Islet precursor cell (in vitro differentiated cells): ENCODE measurements around the gene AUH.
"Not testable (repeated sequence)": the region's sequence is repeated elsewhere in the genome, so short reads cannot be mapped to it uniquely, and the experiment has no call there.

Source experiments
- DNase-seq: peaks from one replicate; pipeline ENCODE4 v3.0.0-alpha.2; 2018

AUH gene

GRCh38 chr9:91378054-91378453, 16.3 kb upstream of the AUH start:
- DNase-seq = not testable (repeated sequence)

DNA sequence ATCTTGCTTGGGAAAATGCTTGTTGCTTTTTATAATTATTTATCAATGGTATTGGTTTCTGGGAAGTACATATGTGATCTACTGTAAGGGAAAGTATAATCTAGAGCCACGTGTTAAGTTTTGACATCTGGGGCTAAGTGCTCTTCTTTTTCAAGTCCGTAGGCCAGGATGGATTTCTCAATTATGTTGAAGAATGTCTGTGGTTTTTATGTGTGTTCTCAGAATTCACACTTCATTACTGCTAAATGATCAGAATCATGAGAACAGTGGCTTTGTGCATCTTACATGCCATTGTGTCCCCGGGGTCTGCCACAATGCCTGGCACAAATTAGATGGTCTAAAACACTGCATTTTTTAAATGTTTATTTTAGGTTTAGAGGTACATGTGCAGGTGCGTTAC, 14.5 kb upstream of the AUH start:
- no peak for DNase-seq

- DNase-seq = no peak
Observed at GRCh38 chr9:91374939-91375338, 13.2 kb upstream of the AUH start.

DNA sequence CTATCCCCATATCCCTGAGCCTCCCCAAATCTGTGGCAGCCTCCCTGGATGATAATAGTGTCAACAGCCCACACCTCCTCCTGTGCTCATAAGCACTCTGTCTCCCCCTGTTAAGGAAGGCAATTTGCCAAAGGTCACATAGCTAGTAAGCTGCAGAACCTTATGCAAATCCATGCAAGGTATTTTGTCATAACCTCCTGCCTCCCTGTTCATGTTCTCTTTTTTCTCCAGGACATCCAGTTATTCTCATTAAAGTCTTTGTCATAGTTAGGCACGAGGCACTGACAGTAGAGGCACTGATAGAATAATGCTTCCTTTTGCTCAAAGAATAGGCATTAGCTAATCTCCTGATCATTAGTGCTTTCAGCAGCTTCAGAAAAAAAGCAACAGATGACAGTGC, 10.2 kb upstream of the AUH start:
- no peak for DNase-seq

DNA sequence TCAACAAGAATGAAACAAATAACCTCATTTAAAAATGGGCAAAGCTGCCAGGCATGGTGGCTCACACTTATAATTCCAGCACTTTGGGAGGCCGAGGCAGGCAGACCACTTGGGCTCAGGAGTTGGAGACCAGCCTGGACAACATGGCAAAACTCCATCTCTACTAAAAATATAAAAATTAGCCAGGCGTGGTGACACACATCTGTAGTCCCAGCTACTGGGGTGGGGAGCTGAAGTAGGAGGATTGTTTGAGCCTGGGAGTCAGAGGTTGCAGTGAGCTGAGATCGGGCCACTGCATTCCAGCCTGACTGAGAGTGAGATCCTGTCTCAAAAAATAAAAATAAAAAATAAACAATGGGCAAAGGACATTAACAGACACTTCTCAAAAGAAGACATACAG, 8.3 kb upstream of the AUH start:
- DNase-seq = not testable (repeated sequence)

- DNase-seq = no peak
Observed at GRCh38 chr9:91364702-91365101, 3.0 kb upstream of the AUH start.

DNA sequence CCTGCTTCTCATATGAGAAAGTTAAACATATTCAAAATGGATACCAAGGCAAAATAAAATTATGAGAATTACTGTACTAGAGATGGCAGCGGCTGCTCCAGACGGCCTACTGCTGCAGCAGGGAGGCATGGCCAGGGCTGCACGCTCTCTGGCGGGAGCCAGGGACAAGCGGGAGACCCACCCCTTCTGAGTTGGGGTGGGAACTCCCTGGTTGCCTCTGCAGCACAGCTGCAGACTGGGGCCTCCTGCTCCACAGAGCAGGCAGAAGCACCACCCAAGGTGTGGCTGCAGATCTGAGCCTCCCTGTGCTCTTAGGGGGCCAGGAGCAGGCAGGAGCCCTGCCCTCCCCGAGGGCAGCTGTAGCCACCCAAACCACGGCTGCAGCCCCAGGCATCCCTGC, 2.3 kb upstream of the AUH start:
- DNase-seq = no peak

DNA sequence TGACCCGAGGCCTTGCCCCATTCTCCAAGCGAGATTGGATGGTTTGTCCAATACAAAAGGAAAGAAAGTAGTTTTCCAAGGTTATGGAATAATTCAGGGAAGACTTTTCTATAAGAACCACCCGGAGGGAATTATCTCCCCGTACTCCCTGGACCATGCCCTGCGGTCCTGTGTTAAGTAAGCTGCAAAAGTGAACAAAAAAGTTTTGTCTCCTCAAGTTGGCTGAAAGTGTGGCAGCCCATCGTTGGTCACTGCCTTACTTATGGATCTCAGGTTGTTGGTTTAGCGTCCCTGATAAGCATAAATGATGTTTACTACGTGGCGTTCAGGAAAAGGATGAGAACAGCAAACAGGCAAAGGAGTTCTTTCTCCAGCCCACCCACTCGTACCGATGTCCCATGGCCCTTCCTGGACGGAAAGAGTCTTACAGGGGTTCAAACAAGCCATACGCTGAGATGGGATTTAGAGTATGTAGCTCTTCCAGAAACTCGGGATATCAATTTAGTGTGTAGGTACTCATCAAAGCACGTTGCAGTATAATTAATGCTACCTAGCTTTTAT, 413 bp upstream of the AUH start:
- no peak for DNase-seq

DNA sequence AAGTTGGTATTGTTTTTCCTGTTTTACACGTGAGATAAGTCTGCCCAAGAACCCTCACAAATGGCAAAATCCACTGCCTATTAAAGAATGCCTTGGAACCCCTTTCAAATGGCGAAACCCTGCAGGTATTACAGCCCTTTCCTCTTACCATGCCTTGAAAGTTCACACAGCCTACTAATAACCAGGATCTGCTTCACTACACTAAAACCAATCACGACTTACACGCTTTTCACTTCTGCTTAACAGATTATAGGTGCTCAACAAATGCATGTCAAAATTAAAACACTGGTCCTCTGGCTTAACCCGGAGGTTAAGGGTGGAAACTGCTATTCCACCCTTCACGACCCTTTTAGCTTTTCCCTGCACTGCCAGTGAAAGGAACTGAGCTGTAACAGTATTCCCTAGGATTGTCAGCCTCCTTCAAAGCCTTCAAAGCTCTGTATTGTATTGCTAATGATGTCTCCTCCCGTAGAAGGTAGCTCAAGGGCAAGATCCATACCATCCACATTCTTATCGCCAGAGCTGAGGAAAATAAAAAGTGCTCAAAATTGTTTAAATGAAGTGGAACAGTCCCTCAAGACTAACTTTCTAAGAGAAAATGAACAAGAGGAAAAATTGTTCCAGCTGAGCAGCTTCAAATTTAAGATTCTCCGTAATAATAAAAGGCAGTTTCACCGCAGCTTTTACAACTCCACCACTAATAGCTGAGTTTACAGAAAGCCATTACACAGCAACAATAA, 997 bp downstream of the AUH start:
- peak; percentile 54 for DNase-seq

DNA sequence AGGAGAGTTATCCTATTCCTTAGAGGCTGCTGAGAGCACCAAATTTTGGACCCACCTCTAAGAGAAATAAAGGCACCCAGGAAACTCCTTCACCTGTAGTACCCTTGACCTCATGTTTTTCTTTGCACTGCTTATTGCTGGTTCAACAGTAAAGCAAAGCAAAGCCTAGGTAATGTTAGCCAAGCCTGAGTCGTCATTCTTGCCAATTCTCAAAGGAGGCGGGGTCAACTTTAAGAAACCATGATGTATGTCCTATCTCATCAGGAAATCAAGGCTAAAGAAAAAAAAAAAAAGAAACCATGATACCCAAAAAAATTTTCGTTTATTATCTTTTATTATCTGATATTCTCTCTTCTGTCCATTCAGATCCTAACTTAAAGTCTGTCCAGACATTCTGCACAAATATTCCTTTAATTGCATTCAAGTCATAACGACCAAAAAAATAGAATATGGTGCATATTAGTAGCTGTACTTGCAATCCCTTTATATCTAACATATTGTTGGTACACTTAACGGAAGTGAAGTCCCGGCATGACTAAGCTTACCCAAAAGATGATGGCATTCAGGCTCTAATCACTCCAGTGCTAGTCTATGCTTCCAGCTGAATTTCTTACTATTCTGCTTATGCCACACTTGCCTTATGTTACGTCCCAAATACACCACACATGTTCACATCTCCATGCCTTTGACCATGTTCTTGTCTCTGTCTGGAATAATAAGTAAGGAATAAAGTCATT, 1.8 kb downstream of the AUH start:
- no peak for DNase-seq

DNA sequence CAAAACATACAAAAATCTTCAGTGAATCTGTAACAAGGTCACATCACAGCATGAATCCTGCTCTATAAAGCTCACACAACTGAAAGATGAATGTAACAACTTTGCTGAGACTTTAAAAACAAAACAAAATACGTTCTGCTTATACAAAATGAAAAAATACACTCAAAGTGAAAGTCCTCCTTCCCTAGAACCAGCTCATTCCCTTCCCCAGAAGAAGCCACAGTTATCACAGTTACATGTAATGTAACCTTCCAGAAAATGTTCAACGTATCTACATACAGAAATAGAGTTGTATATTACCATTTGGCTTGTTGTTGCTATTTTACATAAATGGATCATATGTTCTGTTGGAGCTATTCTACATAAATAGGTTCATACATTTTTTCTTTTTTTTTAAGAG, 2.6 kb downstream of the AUH start:
- DNase-seq = no peak

DNA sequence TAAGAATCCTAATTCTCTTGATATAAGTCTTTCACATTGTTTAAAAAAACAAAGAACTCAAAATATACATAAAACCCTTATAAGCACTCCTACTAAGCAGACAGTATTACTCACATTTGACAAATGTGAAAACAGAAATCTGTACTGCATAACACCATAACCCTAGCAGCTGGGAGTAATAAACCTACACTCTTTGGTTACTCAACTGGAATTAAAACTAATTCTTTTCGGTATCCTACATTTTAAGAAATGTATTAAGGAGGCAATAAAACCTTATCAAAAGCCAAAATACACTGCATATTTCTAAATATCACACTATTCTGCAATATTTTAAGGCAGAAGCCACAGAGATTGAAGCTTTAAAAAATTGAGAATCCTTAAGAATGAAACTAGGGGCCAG, 6.8 kb downstream of the AUH start:
- no peak for DNase-seq

DNA sequence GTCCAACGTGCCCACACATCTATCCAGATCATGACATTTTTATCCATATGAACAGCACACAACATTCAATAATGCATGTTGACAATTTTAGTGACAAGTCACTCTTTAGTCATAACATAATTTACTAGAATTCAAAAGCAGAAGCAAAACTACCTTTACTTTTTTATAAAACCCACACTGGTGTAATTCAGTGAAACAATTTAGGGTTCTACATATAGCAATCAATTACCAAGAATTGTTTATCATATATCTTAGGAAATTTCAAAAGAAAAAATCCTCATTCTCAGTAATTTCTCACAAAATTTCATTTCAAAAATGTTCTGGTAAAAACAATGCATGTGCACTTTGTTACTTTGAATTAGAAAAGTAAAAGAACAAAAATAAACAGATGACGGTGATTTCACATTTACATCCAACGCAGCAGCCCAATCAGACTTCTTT, 12.6 kb downstream of the AUH start:
- DNase-seq = no peak

GRCh38 chr9:91348191-91348807, 13.4 kb downstream of the AUH start:
- DNase-seq = no peak

- no peak for DNase-seq
Observed at GRCh38 chr9:91347377-91347776, 14.3 kb downstream of the AUH start.

DNA sequence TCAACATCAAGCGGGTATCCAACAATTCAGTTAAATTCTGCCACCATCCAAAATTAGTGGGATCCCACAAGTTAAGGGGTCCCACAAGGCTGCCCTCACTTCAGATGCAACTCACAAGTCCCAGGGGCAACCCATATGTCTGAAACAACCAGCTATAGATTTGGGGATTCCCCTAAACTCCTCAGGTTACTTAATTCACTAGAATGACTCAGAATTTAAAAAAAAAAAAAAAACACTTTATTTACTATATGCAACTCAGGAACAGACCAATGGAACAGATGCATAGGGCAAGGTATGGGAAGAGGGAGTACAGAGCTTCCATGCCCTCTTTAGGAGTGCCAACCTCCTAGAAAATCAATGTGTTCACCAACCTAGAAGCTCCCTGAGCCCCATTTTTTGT, 15.1 kb downstream of the AUH start:
- no peak for DNase-seq

- DNase-seq = no peak
Observed at GRCh38 chr9:91345978-91346377, 15.7 kb downstream of the AUH start.

DNA sequence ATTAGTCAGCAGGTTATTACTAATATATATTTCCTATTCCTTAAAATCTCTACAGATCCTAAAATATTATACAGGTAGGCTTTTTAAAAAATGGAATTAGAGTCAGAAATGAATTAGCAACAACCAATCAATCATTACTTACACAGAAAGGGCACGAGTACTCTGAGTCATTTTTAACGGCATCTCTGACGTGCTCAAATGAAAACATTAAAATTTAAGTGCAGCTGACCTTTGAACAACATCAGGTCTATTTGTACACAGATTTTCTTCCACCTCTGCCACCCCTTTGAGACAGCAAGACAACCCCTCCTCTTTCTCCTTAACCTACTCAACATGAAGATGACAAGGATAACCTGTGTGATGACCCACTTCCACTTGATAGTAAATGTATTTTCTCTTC, 19.1 kb downstream of the AUH start:
- no peak for DNase-seq

GRCh38 chr9:91341749-91342148, 20.0 kb downstream of the AUH start:
- no peak for DNase-seq

DNA sequence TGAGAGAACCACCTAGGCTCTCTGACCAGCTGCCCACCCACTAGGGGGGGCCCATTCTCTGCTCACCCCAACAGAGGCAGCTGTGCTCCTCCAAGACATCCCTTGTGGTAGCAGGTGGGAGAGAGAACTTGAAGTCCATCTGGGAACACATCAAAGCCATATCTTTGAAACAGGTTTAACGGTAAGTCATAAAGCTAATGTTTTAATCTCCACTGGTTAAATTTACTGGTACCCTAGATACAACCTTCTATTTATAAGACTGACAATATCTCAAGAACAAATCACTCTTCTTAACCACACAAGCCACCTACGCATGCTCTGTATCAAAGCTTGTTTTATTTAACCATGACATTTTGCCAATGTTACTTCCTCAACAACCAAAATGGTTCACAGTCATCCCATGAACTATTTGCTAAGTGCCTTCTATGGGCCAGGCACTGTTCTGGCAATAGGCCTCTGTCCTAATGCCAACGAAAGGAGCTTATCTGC, 20.4 kb downstream of the AUH start:
- no peak for DNase-seq

GRCh38 chr9:91340395-91340967, 21.2 kb downstream of the AUH start:
- DNase-seq = no peak

- no peak for DNase-seq
Observed at GRCh38 chr9:91338681-91339080, 23.0 kb downstream of the AUH start.

DNA sequence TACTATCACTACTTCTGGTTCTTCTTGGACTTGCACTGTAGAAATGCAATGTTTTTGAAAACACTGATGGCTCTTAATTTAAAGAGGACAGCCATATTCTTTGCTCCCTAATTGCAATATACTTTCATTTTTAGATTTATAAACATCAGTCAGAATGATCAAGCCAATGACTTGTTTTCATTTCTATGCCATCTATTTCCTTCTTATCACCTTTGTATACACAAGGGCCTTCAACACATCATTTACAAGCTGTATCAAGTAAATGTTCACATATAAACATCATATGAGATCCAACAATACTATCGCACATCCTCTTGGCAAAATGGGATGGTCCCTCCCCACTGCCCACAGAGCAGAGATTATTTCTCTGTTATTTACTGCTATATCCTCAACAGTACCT, 24.9 kb downstream of the AUH start:
- no peak for DNase-seq
